Body of pancreas (tissue), 4 donors: Measurements from ENCODE around the gene LARP1B.

Experiments used
- POLR2A ChIP-seq, 3 donors: fragments of 450-650 bp; IDR thresholded peaks; one replicate each; pipeline ENCODE4 v1.6.1; 2016; ENCODE audit warnings: antibody characterized with exemption in 3 of 3, mild to moderate bottlenecking in 2 of 3
- TF ChIP-seq, protein P1 (sequence below), 7 experiments: fragments of 450-650 bp in 4 of 7; fragments of 200-600 bp in 3 of 7; sonication (generic) in 3 of 7; IDR thresholded peaks; one replicate each; pipeline ENCODE4 v1.5.1; 2016 to 2019; ENCODE audit warnings: antibody characterized with exemption in 7 of 7

DNA sequence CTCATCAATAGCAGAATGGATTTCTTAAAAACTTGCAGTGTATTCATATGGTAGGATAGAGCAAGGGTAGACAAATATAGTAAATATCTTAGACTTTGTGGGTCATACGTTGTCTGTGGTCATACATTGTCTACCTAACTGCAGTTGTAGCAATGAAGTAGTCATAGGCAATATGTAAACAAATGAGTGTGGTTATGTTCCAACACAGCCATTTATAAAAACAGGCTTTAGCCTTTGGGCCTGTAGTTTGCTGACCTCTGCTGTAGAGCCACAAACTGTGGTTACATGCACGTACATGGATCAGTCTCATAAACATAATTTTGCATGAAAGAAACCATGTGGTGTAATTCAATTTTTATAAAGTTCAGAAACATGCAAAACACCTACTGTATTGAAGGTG lies 98.9 kb downstream of the LARP1B start:
- TF ChIP-seq, protein P1, sequence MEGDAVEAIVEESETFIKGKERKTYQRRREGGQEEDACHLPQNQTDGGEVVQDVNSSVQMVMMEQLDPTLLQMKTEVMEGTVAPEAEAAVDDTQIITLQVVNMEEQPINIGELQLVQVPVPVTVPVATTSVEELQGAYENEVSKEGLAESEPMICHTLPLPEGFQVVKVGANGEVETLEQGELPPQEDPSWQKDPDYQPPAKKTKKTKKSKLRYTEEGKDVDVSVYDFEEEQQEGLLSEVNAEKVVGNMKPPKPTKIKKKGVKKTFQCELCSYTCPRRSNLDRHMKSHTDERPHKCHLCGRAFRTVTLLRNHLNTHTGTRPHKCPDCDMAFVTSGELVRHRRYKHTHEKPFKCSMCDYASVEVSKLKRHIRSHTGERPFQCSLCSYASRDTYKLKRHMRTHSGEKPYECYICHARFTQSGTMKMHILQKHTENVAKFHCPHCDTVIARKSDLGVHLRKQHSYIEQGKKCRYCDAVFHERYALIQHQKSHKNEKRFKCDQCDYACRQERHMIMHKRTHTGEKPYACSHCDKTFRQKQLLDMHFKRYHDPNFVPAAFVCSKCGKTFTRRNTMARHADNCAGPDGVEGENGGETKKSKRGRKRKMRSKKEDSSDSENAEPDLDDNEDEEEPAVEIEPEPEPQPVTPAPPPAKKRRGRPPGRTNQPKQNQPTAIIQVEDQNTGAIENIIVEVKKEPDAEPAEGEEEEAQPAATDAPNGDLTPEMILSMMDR (IDR thresholded peaks at IDR 0.05), result no peak
- TF ChIP-seq POLR2A (IDR thresholded peaks at IDR 0.05), result no peak
